Prostate gland (tissue), 2 donors: ENCODE measurements around the gene NBPF12.
"Not testable (repeated sequence)": the region's sequence is repeated elsewhere in the genome, so short reads cannot be mapped to it uniquely, and the experiment has no call there.

Experiments
- CTCF ChIP-seq, 4 experiments: fragments of 200-600 bp in 2 of 4; fragments of 450-650 bp in 2 of 4; sonication (generic) in 2 of 4; IDR thresholded peaks; 1 replicate in 3 of 4; 2 replicates in 1 of 4; pipeline ENCODE4 v1.5.1; 2016 to 2019; ENCODE audit warnings: antibody characterized with exemption in 4 of 4, mild to moderate bottlenecking in 2 of 4, moderate library complexity in 2 of 4
- POLR2A ChIP-seq: fragments of 450-650 bp; IDR thresholded peaks from one replicate; pipeline ENCODE4 v1.6.1; 2016; ENCODE audit warnings: antibody characterized with exemption, mild to moderate bottlenecking

- not testable (repeated sequence) for TF ChIP-seq CTCF (IDR thresholded peaks at IDR 0.05); POLR2A
Measured at GRCh38 chr1:146943342-146943886, 5.3 kb downstream of the NBPF12 start.
